Dendritic cell treated with granulocyte-macrophage colony-stimulating factor and Interleukin-4, amounts not matched to agents 40 ng/mL and 50 ng/mL, for 4 days (primary cell): ENCODE measurements around the gene GLDN.
"Not testable (repeated sequence)": the region's sequence is repeated elsewhere in the genome, so short reads cannot be mapped to it uniquely, and the experiment has no call there.

Experiments used
- H3K27ac Mint-ChIP-seq: one replicate; pipeline ENCODE4 v1.8.0; 2022; ENCODE audit warnings: mild to moderate bottlenecking, mixed read lengths
- H3K27me3 Mint-ChIP-seq: one replicate; pipeline ENCODE4 v1.8.0; 2022; ENCODE audit warnings: mild to moderate bottlenecking, mixed read lengths
- H3K36me3 Mint-ChIP-seq: one replicate; pipeline ENCODE4 v1.8.0; 2022; ENCODE audit warnings: low read depth, mixed read lengths
- H3K4me1 Mint-ChIP-seq: one replicate; pipeline ENCODE4 v1.8.0; 2022; ENCODE audit warnings: low read depth, mixed read lengths
- H3K4me3 Mint-ChIP-seq: one replicate; pipeline ENCODE4 v1.8.0; 2022; ENCODE audit warnings: mild to moderate bottlenecking, moderate library complexity, mixed read lengths
- H3K9me3 Mint-ChIP-seq: one replicate; pipeline ENCODE4 v1.8.0; 2022; ENCODE audit warnings: mixed read lengths
- intact Hi-C: fragments of 100-400 bp; cut with micrococcal nuclease; formaldehyde crosslinking; loops from one replicate; pipeline ENCODE4 v1.15.0; 2022

Gene GLDN

DNA sequence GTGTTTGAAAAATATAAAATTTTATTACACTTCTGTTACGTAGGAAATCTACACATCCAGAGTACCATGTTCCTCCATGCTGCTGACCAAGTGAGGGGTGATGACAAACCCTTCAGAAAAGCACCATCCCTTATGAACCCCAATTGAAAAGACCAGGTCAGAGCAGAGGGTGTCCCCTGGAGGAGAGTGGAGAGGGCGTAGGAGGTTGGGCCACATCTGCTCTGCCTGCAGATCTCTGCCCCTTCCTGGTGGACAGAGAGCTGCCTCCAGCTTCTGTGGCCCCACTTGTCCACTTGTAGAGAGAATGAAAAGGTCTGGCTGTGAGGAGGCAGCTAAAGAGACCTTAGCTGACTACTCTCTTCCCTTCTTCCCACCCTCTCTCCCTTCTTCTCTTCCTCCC, 55.5 kb downstream of the GLDN start:
- intact Hi-C loops = no loop called here
- Mint-ChIP-seq H3K9me3 (no peaks in the 10 kb centered on the region), H3K27me3 (peaks cover 8% of the 10 kb centered on the region), H3K4me3 (no peak overlapping the region), H3K36me3 (no peaks in the 10 kb centered on the region), H3K27ac (no peak overlapping the region), H3K4me1 (peaks cover 12% of the 10 kb centered on the region)

DNA sequence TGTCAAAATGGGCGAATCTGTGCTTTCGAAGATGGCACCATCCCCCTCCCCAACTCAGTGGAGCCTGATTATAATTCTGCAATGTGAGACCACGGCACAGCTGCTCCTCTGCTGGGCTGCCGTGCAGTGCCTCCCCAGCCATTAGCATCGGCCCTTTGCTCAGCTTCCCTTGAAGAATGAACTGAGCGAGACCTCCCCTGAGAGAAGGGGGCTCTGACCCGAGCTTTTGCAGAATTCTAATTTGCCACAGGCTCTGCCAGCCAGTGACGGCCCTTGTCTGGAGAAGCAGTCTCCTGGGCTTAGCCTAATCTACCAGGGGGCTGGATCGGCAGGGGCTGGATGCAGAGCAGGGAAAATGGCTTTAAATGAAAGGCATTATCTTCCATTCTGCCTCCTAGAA, 57.2 kb downstream of the GLDN start:
- intact Hi-C loops = no loop called here
- Mint-ChIP-seq H3K4me3 (no peak overlapping the region), H3K27ac (no peak overlapping the region), H3K36me3 (no peaks in the 10 kb centered on the region), H3K9me3 (no peaks in the 10 kb centered on the region), H3K4me1 (peaks cover 15% of the 10 kb centered on the region), H3K27me3 (peaks cover 19% of the 10 kb centered on the region)

DNA sequence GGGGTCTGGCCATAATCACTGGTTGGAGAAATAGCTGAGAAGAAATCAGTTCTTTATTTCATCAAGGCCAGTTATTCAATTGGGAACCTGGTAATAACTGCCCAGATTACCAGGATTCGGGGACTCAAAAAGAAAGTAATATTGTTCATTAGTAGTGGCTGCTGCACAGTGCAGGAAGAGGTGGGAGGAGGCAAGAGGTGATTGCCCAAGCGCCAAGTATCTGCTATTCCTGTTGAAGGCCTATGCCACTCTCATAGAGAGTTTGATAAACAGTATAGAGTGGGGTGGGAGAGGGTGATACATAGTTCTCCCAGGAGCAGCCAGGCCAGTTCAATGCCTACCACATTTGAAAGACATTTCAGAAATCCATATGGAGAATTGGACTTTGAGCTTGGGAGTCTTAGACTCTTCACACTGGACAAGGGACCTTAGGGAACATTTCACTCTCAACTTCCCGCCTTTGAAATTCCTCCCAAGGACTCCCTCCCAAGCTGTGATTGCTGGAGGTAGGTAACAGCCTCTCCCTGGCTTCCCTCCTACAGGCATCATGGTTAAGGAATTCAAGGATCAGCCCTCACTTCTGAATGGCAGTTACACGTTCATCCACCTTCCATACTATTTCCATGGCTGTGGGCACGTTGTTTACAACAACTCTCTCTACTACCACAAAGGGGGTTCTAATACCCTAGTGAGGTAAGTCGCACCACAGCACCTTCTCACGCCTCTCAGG, 59.8 kb downstream of the GLDN start:
- intact Hi-C loops = loop anchor here (5.0 kb wide), 2 partner anchors 119 to 239 kb away; no protein-coding TSS in a partner anchor
- H3K4me1 Mint-ChIP-seq = peaks cover 19% of the 10 kb centered on the region
- H3K27ac Mint-ChIP-seq = no peak overlapping the region
- no peaks in the 10 kb centered on the region for H3K36me3 Mint-ChIP-seq
- H3K4me3 Mint-ChIP-seq = no peak overlapping the region
- peaks cover 35% of the 10 kb centered on the region for H3K27me3 Mint-ChIP-seq
- no peaks in the 10 kb centered on the region for H3K9me3 Mint-ChIP-seq

DNA sequence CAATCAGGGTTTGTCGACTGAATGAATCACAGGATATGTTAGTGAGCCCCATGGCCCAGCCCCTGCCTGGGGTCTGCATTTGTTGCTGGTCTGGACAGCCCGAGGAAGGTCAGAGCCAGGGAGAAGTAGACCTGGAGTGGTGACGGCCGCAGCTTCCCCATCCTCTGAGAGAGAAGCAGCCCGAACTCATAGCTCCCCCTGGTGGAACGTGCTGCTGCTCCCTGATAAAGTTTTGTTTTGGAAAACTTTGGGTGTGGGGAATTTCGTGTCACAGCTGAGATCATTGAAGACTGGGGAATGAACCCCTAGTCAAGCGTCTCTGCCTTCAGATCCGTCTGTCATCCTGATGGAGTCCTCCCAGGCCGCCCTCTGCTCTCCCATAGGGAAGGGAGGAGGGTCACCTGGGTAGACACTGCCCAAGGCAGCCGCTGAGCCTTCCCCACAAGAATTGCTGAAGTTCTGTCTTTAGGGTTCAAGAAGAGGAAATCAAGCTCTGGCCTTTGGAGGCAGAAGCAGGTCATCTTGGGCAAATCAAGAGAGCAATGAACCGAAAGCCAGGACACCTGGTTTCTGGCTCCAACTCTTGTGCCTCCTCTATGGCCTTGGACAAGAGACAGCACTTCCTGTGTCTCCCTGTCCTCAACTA, 60.5 kb downstream of the GLDN start:
- Mint-ChIP-seq H3K4me3 (no peak overlapping the region), H3K27me3 (peaks cover 35% of the 10 kb centered on the region), H3K36me3 (no peaks in the 10 kb centered on the region), H3K9me3 (no peaks in the 10 kb centered on the region), H3K27ac (no peak overlapping the region), H3K4me1 (peaks cover 20% of the 10 kb centered on the region)
- intact Hi-C loops = loop anchor here (5.0 kb wide), 2 partner anchors 120 to 240 kb away; no protein-coding TSS in a partner anchor

DNA sequence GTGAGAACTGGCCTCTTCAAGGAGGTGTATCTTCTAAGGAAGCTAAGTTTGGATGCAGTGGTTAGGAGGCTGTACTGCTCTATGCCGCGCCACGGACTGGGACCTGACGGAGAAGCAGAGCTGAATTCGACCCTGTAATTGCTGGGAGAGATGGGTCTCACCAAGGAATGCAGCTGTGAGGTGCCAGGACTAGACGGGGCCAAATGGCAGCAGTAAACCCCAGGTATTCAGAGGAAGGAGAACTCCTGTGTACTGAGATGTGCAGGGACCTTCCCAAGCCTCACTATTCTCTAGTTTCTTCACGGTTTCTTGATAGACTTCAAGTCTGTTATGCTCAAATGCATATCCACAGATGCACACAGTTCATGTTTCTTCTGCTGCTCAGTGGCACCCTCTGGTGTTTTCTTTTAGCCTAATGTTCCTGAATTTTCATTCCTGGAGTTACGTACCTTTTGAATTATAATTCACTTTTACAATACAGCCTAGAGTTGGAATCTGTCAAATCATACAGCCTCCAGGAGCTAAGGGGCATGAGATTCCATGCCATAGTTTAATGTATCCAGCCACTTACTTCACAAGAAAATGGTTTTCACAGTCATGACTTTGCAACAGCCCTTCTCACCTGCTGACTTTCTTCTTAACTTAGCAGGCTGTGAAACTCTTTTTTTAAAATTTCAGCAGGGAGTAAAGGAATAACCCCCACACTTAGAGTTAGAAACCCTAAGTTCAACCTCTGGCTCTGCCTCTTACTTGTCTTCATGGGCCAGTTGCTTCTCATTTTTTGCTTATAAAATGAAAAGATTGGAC, 61.8 kb downstream of the GLDN start:
- Mint-ChIP-seq H3K9me3 (no peaks in the 10 kb centered on the region), H3K27me3 (peaks cover 30% of the 10 kb centered on the region)
- intact Hi-C loops = loop anchor here (5.0 kb wide), 2 partner anchors 121 to 241 kb away; no protein-coding TSS in a partner anchor

DNA sequence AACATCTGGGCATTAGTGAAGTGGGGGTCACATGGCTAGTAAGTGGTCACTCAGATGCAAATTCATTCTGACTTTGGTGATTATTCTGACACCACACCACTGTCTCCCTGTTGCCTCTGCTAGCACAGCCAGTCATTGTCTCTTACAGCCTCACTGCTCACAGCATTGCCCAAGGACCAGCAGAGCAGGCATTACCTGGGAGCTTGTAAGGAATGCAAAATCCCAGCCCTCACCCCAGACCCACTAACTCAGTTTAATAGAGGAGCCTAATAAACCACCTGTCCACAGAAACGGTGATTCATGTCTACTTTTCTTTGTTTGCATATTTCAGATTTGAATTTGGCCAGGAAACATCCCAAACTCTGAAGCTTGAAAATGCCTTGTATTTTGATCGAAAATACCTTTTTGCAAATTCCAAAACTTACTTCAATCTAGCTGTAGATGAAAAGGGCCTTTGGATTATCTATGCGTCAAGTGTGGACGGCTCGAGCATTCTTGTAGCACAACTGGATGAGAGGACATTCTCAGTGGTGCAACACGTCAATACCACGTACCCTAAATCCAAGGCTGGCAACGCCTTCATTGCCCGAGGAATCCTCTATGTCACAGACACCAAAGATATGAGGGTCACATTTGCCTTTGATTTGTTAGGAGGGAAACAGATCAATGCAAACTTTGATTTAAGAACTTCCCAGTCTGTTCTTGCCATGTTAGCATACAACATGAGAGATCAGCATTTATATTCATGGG, 62.7 kb downstream of the GLDN start:
- Mint-ChIP-seq H3K27me3 (peaks cover 32% of the 10 kb centered on the region), H3K27ac (no peak overlapping the region), H3K4me1 (peaks cover 20% of the 10 kb centered on the region), H3K4me3 (no peak overlapping the region), H3K9me3 (no peaks in the 10 kb centered on the region), H3K36me3 (no peaks in the 10 kb centered on the region)
- intact Hi-C loops = loop anchor here (5.0 kb wide), 2 partner anchors 122 to 242 kb away; no protein-coding TSS in a partner anchor

More for the DNA sequence above, 61.8 kb downstream of the GLDN start:
- Mint-ChIP-seq H3K4me1 (peaks cover 20% of the 10 kb centered on the region), H3K27ac (no peak overlapping the region), H3K4me3 (no peak overlapping the region), H3K36me3 (no peaks in the 10 kb centered on the region)

DNA sequence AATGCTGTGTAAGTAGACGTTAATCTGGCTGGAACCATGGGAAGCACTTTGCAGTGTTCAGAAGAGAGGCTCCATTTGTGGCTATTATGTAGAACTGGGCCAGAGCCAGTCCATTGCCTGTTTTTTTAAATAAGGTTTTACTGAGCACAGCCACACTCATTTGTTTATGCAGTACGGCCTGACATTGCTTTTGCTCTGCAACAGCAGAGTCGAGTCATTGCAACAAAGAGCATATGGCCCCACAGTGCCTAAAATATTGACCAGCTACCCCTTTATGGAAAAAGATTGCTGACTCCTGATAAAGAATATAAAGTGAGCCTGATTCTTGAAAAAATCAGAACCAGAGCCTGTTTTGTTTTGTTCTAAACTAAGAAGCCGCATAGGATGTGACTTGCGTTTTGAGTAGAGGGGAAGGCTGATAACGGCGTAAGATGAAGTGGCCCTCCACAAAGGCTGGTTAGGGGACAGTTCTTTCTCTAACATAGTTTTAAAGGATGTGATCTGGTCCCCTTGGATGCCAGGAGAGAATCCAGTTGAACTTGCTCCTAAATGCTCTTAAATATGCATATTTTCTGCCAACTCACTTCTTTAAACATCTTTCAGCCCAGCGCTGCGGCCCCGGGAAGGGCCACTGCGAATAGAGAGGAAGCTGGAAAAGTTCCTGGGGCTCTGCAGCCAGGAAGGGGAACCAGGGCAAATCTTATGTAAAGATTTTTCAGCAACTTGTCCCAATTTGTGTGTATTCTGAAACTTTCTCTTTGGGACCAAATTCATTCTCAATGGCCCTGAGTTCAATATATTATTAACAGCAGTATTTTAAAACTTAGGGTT, 64.5 kb downstream of the GLDN start:
- H3K36me3 Mint-ChIP-seq = no peaks in the 10 kb centered on the region
- no peaks in the 10 kb centered on the region for H3K9me3 Mint-ChIP-seq
- H3K4me1 Mint-ChIP-seq = peaks cover 18% of the 10 kb centered on the region
- intact Hi-C loops = no loop called here
- peaks cover 31% of the 10 kb centered on the region for H3K27me3 Mint-ChIP-seq
- H3K27ac Mint-ChIP-seq = no peak overlapping the region
- no peak overlapping the region for H3K4me3 Mint-ChIP-seq

DNA sequence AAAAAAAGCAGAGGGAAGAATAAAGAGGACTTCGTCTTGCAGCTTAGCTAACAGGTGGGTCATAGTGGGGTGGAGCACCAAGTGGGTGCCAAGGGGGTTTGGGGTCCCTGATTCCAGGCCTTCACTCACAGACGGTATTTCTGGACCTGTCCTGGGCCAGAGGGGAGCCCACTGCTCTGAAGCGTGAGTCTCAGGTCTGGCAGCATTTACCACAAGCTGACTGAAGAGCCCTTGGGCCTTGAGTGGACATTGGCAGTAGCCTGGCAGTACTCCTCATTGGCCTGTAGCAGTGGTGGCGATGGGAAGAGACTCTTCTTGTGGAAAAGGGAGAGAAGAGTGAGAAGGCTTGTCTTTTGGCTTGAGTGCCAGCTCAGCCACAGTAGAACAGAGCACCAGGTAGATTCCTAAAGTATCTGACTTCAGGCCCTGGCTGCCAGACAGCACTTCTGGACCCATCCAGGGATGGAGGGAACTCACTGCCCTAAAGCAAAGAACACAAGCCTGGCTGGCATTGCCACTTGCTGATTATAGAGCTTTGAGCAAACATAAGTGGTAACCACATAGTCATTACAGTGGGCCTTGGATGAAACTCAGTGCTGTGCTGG, 72.9 kb downstream of the GLDN start:
- Mint-ChIP-seq H3K27ac (no peak overlapping the region), H3K9me3 (no peaks in the 10 kb centered on the region), H3K36me3 (no peaks in the 10 kb centered on the region), H3K27me3 (peaks cover 1% of the 10 kb centered on the region), H3K4me1 (no peaks in the 10 kb centered on the region), H3K4me3 (no peak overlapping the region)
- intact Hi-C loops = no loop called here

DNA sequence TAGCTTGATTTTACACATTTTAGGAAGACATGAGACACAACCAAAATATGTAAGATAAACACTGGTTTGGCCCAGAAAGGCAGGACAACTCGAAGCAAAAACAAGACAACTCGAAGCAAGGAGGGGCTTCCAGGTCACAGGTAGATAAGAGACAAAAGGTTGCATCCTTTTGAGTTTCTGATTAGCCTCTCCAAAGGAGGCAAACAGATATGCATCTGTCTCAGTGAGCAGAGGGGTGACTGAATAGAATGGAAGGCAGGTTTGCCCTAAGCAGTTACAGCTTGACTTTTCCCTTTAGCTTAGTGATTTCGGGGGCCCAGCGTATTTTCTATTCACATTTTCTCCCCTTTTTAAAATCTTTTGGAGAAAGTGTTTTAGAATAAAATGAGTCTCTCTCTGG, 74.7 kb downstream of the GLDN start:
- Mint-ChIP-seq H3K9me3 (no peaks in the 10 kb centered on the region), H3K4me1 (no peaks in the 10 kb centered on the region), H3K36me3 (no peaks in the 10 kb centered on the region), H3K27me3 (no peaks in the 10 kb centered on the region), H3K27ac (no peak overlapping the region), H3K4me3 (no peak overlapping the region)
- intact Hi-C loops = no loop called here

DNA sequence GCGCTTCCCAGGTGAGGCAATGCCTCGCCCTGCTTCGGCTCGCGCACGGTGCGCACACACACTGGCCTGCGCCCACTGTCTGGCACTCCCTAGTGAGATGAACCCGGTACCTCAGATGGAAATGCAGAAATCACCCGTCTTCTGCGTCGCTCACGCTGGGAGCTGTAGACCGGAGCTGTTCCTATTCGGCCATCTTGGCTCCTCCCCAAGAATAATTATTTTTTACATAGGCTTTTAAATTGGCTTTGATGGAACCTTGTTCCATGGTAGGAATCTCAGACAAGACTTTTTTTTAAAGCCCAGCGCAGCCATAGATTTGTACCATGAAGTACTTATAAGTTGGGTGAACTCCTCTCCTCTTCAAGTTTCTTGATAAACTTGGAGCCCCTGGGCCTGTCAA, 81.6 kb downstream of the GLDN start:
- H3K4me1 Mint-ChIP-seq, H3K9me3 Mint-ChIP-seq, H3K27ac Mint-ChIP-seq, H3K36me3 Mint-ChIP-seq, H3K4me3 Mint-ChIP-seq, H3K27me3 Mint-ChIP-seq, intact Hi-C loops: not testable (repeated sequence)

DNA sequence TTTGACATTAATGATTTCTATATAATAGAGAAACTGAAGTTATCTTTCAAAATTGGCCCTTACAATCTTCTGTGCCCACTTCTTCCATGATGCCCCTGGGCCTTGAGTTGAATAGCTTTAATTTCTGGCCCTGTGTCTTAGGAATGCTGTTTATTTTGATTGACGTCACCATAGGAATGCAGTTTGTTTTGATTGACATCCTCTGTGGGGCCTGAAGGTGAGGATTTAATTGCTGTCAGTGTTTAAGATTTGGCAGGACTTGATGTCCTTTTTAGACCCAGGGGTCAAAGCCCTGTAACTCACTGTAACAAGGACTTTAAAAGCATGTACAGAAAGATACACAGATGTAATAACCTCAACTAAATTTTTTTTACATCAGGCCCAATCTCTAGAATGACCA, 83.3 kb downstream of the GLDN start:
- intact Hi-C loops = no loop called here
- Mint-ChIP-seq H3K27ac (no peak overlapping the region), H3K4me1 (no peaks in the 10 kb centered on the region), H3K4me3 (no peak overlapping the region), H3K36me3 (no peaks in the 10 kb centered on the region), H3K9me3 (no peaks in the 10 kb centered on the region), H3K27me3 (no peaks in the 10 kb centered on the region)

DNA sequence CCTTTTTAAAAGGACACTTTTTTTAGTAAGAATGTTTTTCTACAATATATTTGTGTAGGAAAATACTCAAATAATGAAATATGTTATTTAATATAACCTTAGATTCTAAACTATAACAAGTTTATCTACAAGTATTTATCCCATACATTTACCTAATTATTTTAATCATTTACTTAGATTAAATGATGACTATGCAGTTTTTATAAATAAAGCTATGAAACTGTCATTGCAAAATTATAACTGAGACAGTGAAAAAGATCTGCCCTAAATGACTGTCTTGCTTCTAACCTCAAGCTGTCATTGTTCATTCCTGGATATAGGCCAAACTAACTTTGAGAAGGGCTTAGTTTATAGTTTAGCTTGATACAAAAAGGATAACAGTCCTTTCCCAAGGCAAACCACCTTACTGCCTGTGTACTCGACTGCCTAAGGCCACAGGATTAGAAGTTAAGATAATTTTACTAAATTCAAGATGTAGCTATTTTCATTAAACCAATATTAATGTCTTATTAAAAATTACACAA, 84.1 kb downstream of the GLDN start:
- H3K4me3 Mint-ChIP-seq = no peak overlapping the region
- H3K4me1 Mint-ChIP-seq = no peaks in the 10 kb centered on the region
- no peaks in the 10 kb centered on the region for H3K36me3 Mint-ChIP-seq
- no peak overlapping the region for H3K27ac Mint-ChIP-seq
- no peaks in the 10 kb centered on the region for H3K9me3 Mint-ChIP-seq
- intact Hi-C loops = no loop called here
- no peaks in the 10 kb centered on the region for H3K27me3 Mint-ChIP-seq
